Hepatocyte (in vitro differentiated cells): ENCODE measurements around the gene ERGIC1.

ENCODE experiments used
- EZH2 ChIP-seq: fragments of 200-600 bp; sonication (generic); IDR thresholded peaks from 2 replicates; pipeline ENCODE4 v1.6.1; 2016; ENCODE audit warnings: antibody characterized with exemption, mild to moderate bottlenecking, borderline replicate concordance
- EZH2phosphoT487 ChIP-seq: fragments of 200-600 bp; sonication (generic); IDR thresholded peaks from one replicate; pipeline ENCODE4 v1.6.1; 2018; ENCODE audit warnings: antibody characterized with exemption, mild to moderate bottlenecking, low read depth, moderate library complexity; ENCODE audit not compliant: unreplicated experiment, severe bottlenecking
- TF ChIP-seq, protein P1 (sequence below): fragments of 200-600 bp; sonication (generic); IDR thresholded peaks from 2 replicates; pipeline ENCODE4 v1.5.1; 2016; ENCODE audit warnings: antibody characterized with exemption, mild to moderate bottlenecking; ENCODE audit not compliant: poor library complexity

DNA sequence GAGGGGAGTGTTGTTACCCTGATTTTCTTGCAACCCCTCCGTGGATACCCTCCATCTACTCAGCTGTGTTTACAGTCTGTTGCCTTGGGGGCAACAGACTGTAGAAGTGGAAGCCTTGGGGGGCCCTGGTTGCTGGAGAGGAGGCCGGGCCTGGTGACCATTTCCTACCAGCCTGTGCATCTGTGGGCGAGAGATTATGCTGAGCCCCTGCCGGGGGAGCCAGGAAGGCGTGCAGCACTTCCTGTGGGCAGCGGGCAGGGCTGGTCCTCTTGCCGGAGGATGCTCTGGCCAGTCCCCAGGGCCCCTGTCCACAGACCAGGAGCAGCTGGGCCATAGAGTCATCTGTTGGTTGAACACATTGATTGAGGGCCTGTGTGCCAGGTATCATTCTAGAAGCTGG lies 11.1 kb downstream of the ERGIC1 start:
- TF ChIP-seq, protein P1, sequence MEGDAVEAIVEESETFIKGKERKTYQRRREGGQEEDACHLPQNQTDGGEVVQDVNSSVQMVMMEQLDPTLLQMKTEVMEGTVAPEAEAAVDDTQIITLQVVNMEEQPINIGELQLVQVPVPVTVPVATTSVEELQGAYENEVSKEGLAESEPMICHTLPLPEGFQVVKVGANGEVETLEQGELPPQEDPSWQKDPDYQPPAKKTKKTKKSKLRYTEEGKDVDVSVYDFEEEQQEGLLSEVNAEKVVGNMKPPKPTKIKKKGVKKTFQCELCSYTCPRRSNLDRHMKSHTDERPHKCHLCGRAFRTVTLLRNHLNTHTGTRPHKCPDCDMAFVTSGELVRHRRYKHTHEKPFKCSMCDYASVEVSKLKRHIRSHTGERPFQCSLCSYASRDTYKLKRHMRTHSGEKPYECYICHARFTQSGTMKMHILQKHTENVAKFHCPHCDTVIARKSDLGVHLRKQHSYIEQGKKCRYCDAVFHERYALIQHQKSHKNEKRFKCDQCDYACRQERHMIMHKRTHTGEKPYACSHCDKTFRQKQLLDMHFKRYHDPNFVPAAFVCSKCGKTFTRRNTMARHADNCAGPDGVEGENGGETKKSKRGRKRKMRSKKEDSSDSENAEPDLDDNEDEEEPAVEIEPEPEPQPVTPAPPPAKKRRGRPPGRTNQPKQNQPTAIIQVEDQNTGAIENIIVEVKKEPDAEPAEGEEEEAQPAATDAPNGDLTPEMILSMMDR, result no peak
- TF ChIP-seq EZH2phosphoT487 (no peak), EZH2 (no peak)
